IPS DF 19.7 (cell line): ENCODE data around the gene TMC2.
"Not testable (repeated sequence)": the region's sequence is repeated elsewhere in the genome, so short reads cannot be mapped to it uniquely, and the experiment has no call there.

Source experiments
- DNase-seq: peaks from one replicate; pipeline ENCODE4 v3.0.0-alpha.2; 2013; ENCODE audit warnings: low read depth, low spot score

The TMC2 gene

GRCh38 chr20:2536560-2536986 is at the start of gene TMC2:
TMC2 (plus strand) TSS chr20:2536573; CDS start chr20:2536622, 49 bp downstream.
- DNase-seq = no peak

- DNase-seq = not testable (repeated sequence)
Observed at GRCh38 chr20:2502808-2503384, 33.5 kb upstream of the TMC2 start.

GRCh38 chr20:2504803-2505202 is 31.6 kb upstream of the TMC2 start:
- not testable (repeated sequence) for DNase-seq

- DNase-seq = not testable (repeated sequence)
Observed at GRCh38 chr20:2506426-2506825, 29.9 kb upstream of the TMC2 start.

GRCh38 chr20:2507464-2507863 is 28.9 kb upstream of the TMC2 start:
- no peak for DNase-seq

GRCh38 chr20:2507875-2508630 is 28.3 kb upstream of the TMC2 start:
- DNase-seq = no peak

GRCh38 chr20:2508631-2509467 is 27.5 kb upstream of the TMC2 start, which contains the start of gene ZNF343:
ZNF343 (minus strand) TSS chr20:2508915; CDS start chr20:2493895, 15,020 bp downstream.
- DNase-seq = peak; percentile 52

- DNase-seq = no peak
Observed at GRCh38 chr20:2509468-2509781, 26.9 kb upstream of the TMC2 start.

GRCh38 chr20:2509794-2510193 is 26.6 kb upstream of the TMC2 start:
- DNase-seq = no peak

- no peak for DNase-seq
Observed at GRCh38 chr20:2515203-2515602, 21.2 kb upstream of the TMC2 start.

GRCh38 chr20:2516399-2516798 is 20.0 kb upstream of the TMC2 start:
- no peak for DNase-seq

- no peak for DNase-seq
Observed at GRCh38 chr20:2518096-2518495, 18.3 kb upstream of the TMC2 start.

GRCh38 chr20:2518558-2518957 is 17.8 kb upstream of the TMC2 start:
- no peak for DNase-seq

- no peak for DNase-seq
Observed at GRCh38 chr20:2519115-2519809, 17.1 kb upstream of the TMC2 start.

GRCh38 chr20:2520617-2521016 is 15.8 kb upstream of the TMC2 start:
- no peak for DNase-seq

- no peak for DNase-seq
Observed at GRCh38 chr20:2521369-2522305, 14.7 kb upstream of the TMC2 start.

- DNase-seq = not testable (repeated sequence)
Observed at GRCh38 chr20:2522826-2523429, 13.4 kb upstream of the TMC2 start.

- peak; percentile 45 for DNase-seq
Observed at GRCh38 chr20:2523919-2524708, 12.3 kb upstream of the TMC2 start.

GRCh38 chr20:2524709-2525506 is 11.5 kb upstream of the TMC2 start:
- DNase-seq = no peak
